Activated B cell treated with CpG ODN at 0.5 μM for 24 hours (primary cell): ENCODE data around the gene PREP. TPM values are rescaled to one million over a fixed set of nuclear protein-coding genes. Genes with fewer than 3 reads are reported as not detected.

Experiments
- ATAC-seq: fragments of 200-7000 bp; cut with Tn5 transposase; one replicate; pipeline ENCODE4 v1.10.0; 2021; ENCODE audit warnings: low read depth, mild to moderate bottlenecking, moderate library complexity
- CTCF ChIA-PET: fragments of 350-600 bp; sonication (Branson Sonifier 250); formaldehyde crosslinking; loops from one replicate; lab custom pipeline; 2021; ENCODE audit warnings: antibody characterized with exemption; lab: Charles Lee
- POLR2A ChIA-PET: fragments of 350-600 bp; sonication (Branson Sonifier 250); formaldehyde crosslinking; loops from one replicate; lab custom pipeline; 2021; ENCODE audit warnings: antibody characterized with exemption; lab: Charles Lee
- DNase-seq: peaks from one replicate; pipeline ENCODE4 v3.0.0; 2022
- H3K27ac Mint-ChIP-seq: one replicate; pipeline ENCODE4 v1.8.0; 2020; ENCODE audit warnings: mixed read lengths
- H3K27me3 Mint-ChIP-seq: one replicate; pipeline ENCODE4 v1.8.0; 2021; ENCODE audit warnings: mixed read lengths
- H3K36me3 Mint-ChIP-seq: one replicate; pipeline ENCODE4 v1.8.0; 2021; ENCODE audit warnings: low read depth, mixed read lengths
- H3K4me1 Mint-ChIP-seq: one replicate; pipeline ENCODE4 v1.8.0; 2021; ENCODE audit warnings: mixed read lengths
- H3K4me3 Mint-ChIP-seq: one replicate; pipeline ENCODE4 v1.8.0; 2020; ENCODE audit warnings: mild to moderate bottlenecking, mixed read lengths
- H3K9me3 Mint-ChIP-seq: one replicate; pipeline ENCODE4 v1.8.0; 2020; ENCODE audit warnings: mixed read lengths
- CTCF ChIP-seq: fragments of 200-600 bp; IDR thresholded peaks from one replicate; pipeline ENCODE4 v1.8.0; 2022; ENCODE audit warnings: antibody characterized with exemption, mild to moderate bottlenecking
- intact Hi-C: fragments of 100-400 bp; cut with micrococcal nuclease; formaldehyde crosslinking; loops from one replicate; pipeline ENCODE4 v1.15.1; 2024
- total RNA-seq: library from RNA; stranded (reverse); gene quantifications from 2 replicates; pipeline ENCODE4 v1.2.3, GENCODE V29; 2022

Gene PREP
- total RNA-seq, 1 donor from 2014 or later = 31.1 TPM

- Mint-ChIP-seq H3K27ac (no peak overlapping the region), H3K4me1 (no peaks in the 10 kb centered on the region), H3K4me3 (no peak overlapping the region), H3K9me3 (no peaks in the 10 kb centered on the region), H3K36me3 (peaks cover 47% of the 10 kb centered on the region), H3K27me3 (no peaks in the 10 kb centered on the region)
- POLR2A ChIA-PET = no interaction called here
- intact Hi-C loops = no loop called here
- TF ChIP-seq CTCF = no peak
- ATAC-seq (no peak), DNase-seq (no peak)
- CTCF ChIA-PET = no interaction called here
These were observed 101.8 kb downstream of the PREP start for GRCh38 chr6:105301072-105301503.

GRCh38 chr6:105300090-105300489 lies 102.8 kb downstream of the PREP start:
- POLR2A ChIA-PET = no interaction called here
- CTCF ChIA-PET = no interaction called here
- ATAC-seq (no peak), DNase-seq (no peak)
- H3K27ac Mint-ChIP-seq = no peak overlapping the region
- H3K4me3 Mint-ChIP-seq = no peak overlapping the region
- H3K27me3 Mint-ChIP-seq = no peaks in the 10 kb centered on the region
- no peaks in the 10 kb centered on the region for H3K9me3 Mint-ChIP-seq
- intact Hi-C loops = no loop called here
- H3K36me3 Mint-ChIP-seq = peaks cover 43% of the 10 kb centered on the region
- no peaks in the 10 kb centered on the region for H3K4me1 Mint-ChIP-seq
- TF ChIP-seq CTCF = no peak

DNA sequence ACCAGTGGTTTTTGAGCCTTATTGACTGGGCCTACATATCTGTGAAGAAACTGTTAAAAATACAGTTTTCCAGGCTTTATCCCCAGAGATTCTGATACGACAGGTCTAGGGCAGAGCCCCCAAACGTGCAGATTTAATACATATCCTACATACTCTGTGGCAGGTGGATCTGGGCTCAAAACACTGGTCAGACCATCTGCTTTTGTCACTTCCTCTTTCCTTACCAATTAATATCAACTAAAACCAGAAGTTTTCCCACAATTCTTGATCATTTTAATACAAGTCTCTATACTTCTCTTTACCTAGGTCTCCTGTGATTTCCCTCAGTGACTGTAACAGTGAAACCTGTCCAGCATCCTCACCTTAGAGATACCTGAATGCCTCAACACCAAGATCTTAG lies 108.8 kb downstream of the PREP start:
- no peak for DNase-seq
- no peak for TF ChIP-seq CTCF
- no peaks in the 10 kb centered on the region for H3K27me3 Mint-ChIP-seq
- peaks cover 24% of the 10 kb centered on the region for H3K36me3 Mint-ChIP-seq
- ChIA-PET CTCF (no interaction called here), POLR2A (no interaction called here)
- no peak for ATAC-seq
- H3K4me3 Mint-ChIP-seq = no peak overlapping the region
- no peak overlapping the region for H3K27ac Mint-ChIP-seq
- H3K4me1 Mint-ChIP-seq = no peaks in the 10 kb centered on the region
- intact Hi-C loops = no loop called here
- no peaks in the 10 kb centered on the region for H3K9me3 Mint-ChIP-seq

DNA sequence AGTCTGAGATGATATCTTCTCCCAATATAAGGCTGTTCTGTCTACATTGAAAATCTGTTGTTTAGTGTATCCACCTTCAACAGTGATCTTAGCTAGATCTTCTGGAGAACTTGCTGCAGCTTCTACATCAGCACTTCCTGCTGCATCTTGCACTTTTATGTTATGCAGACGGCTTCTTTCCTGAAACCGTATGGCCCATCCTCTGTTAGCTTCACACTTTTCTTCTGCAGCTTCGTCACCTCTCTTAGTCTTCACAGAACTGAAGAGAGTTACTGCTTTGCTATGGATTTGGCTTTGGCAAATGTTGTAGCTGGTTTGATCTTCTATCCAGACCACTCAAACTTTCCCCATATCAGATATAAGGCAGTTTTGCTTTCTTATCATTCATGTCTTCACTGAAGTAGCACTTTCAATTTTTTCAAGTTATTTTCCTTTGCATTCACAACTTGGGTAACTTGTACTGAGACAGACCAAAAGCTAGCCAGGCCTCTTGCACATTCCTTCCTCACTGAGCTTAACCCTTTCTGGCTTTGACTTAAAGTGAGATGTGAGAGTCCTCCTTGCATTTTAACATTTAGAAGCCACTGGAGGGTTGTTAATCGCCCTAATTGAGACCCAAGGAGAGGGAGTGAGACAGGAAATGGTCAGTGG lies 110.1 kb downstream of the PREP start:
- ATAC-seq = no peak
- POLR2A ChIA-PET = no interaction called here
- Mint-ChIP-seq H3K27ac (no peak overlapping the region), H3K27me3 (no peaks in the 10 kb centered on the region), H3K9me3 (no peaks in the 10 kb centered on the region), H3K4me1 (no peaks in the 10 kb centered on the region), H3K4me3 (no peak overlapping the region), H3K36me3 (peaks cover 32% of the 10 kb centered on the region)
- intact Hi-C loops = no loop called here
- TF ChIP-seq CTCF = no peak
- DNase-seq = no peak
- CTCF ChIA-PET = no interaction called here

DNA sequence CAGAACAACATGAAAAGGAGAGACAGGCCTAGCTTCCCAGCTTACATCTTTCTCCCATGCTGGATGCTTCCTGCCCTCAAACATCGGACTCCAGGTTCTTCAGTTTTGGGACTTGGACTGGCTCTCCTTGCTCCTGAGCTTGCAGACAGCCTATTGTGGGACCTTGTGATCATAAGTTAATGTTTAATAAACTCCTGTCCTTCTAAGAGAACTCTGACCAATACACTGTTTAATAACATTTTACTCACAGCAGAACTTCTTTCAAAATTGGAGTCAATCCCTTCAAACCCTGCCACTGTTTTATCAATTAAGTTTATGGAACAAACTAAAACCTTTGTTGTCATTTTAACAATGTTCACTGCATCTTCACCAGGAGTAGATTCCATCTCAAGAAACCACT lies 111.4 kb downstream of the PREP start:
- Mint-ChIP-seq H3K36me3 (peaks cover 31% of the 10 kb centered on the region), H3K9me3 (no peaks in the 10 kb centered on the region), H3K4me1 (no peaks in the 10 kb centered on the region), H3K4me3 (no peak overlapping the region), H3K27me3 (no peaks in the 10 kb centered on the region), H3K27ac (no peak overlapping the region)
- intact Hi-C loops = no loop called here
- POLR2A ChIA-PET = no interaction called here
- TF ChIP-seq CTCF = no peak
- DNase-seq = no peak
- no peak for ATAC-seq
- CTCF ChIA-PET = no interaction called here
